DOHH2 (cell line): ENCODE measurements around the gene SP1.
"Not testable (repeated sequence)": the region's sequence is repeated elsewhere in the genome, so short reads cannot be mapped to it uniquely, and the experiment has no call there.

Experiments
- H3F3A ChIP-seq: fragments of 200-600 bp; sonication (generic), shearing (Covaris generic); 2 replicates; pipeline ENCODE4 v1.6.0; 2016; ENCODE audit warnings: antibody characterized with exemption, mild to moderate bottlenecking; ENCODE audit not compliant: control insufficient read depth, insufficient read depth
- H3K27ac ChIP-seq: fragments of 200-600 bp; sonication (generic); 2 replicates; pipeline ENCODE4 v1.5.1; 2014; ENCODE audit warnings: low read depth, mild to moderate bottlenecking, low read length, moderate library complexity
- H3K27me3 ChIP-seq: fragments of 200-600 bp; sonication (generic); 2 replicates; pipeline ENCODE4 v1.6.1; 2014; ENCODE audit warnings: mild to moderate bottlenecking, low read length, mixed read lengths; ENCODE audit not compliant: control insufficient read depth
- H3K36me3 ChIP-seq: fragments of 200-600 bp; sonication (generic); 2 replicates; pipeline ENCODE4 v1.6.1; 2014; ENCODE audit warnings: mild to moderate bottlenecking, low read length, moderate library complexity, mixed read lengths; ENCODE audit not compliant: control insufficient read depth
- H3K4me1 ChIP-seq: fragments of 200-600 bp; sonication (generic); 2 replicates; pipeline ENCODE4 v1.6.1; 2014; ENCODE audit warnings: mild to moderate bottlenecking, low read length, mixed read lengths; ENCODE audit not compliant: control insufficient read depth
- H3K4me2 ChIP-seq: fragments of 200-600 bp; sonication (generic); 2 replicates; pipeline ENCODE4 v1.6.0; 2014; ENCODE audit warnings: mild to moderate bottlenecking, low read length, moderate library complexity
- H3K4me3 ChIP-seq: fragments of 200-600 bp; sonication (generic); 2 replicates; pipeline ENCODE4 v1.5.1; 2014; ENCODE audit warnings: mild to moderate bottlenecking, low read length, mixed read lengths
- H3K79me2 ChIP-seq: fragments of 200-600 bp; sonication (generic); 2 replicates; pipeline ENCODE4 v1.6.1; 2014; ENCODE audit warnings: mild to moderate bottlenecking, low read length, mixed read lengths; ENCODE audit not compliant: control insufficient read depth
- H3K9me2 ChIP-seq: fragments of 200-600 bp; sonication (generic); replicated peaks from 2 replicates; pipeline ENCODE4 v1.6.1; 2014; ENCODE audit warnings: mild to moderate bottlenecking, low read length, mixed read lengths; ENCODE audit not compliant: control insufficient read depth
- H3K9me3 ChIP-seq: fragments of 200-600 bp; sonication (generic); 2 replicates; pipeline ENCODE4 v1.6.1; 2014; ENCODE audit warnings: antibody characterized with exemption, low read length, mixed read lengths; ENCODE audit not compliant: control insufficient read depth, insufficient read depth
- H4K20me1 ChIP-seq: fragments of 200-600 bp; sonication (generic); 2 replicates; pipeline ENCODE4 v1.6.0; 2014; ENCODE audit warnings: low read depth, mild to moderate bottlenecking, antibody characterized with exemption, low read length, moderate library complexity; ENCODE audit not compliant: control insufficient read depth, insufficient read depth
- CTCF ChIP-seq: fragments of 200-600 bp; sonication (generic); IDR thresholded peaks from one replicate; pipeline ENCODE4 v1.5.1; 2014; ENCODE audit warnings: antibody characterized with exemption, mild to moderate bottlenecking, low read depth, low read length; ENCODE audit not compliant: poor library complexity, severe bottlenecking
- EZH2phosphoT487 ChIP-seq: fragments of 200-600 bp; sonication (generic); IDR thresholded peaks from 2 replicates; pipeline ENCODE4 v1.6.1; 2017; ENCODE audit warnings: borderline replicate concordance, mild to moderate bottlenecking, antibody characterized with exemption, low read length, moderate library complexity, mixed read lengths

Gene SP1

GRCh38 chr12:53418221-53418620, 38.2 kb downstream of the SP1 start:
- H3K79me2 ChIP-seq, result no peaks in the 10 kb centered on the region
- peaks cover 66% of the 10 kb centered on the region for H3K4me1 ChIP-seq
- H3K27me3 ChIP-seq, result no peaks in the 10 kb centered on the region
- no peaks in the 10 kb centered on the region for H4K20me1 ChIP-seq
- no peak for TF ChIP-seq CTCF
- TF ChIP-seq EZH2phosphoT487, result no peak
- H3K4me2 ChIP-seq, result no peak overlapping the region
- peaks cover 6% of the 10 kb centered on the region; the same call in 1 of the 2 replicates for H3K36me3 ChIP-seq
- no peak overlapping the region for H3K27ac ChIP-seq
- H3K4me3 ChIP-seq, result peak overlapping the region; percentile 54; the same call in 1 of the 2 replicates
- no peaks in the 10 kb centered on the region for H3K9me3 ChIP-seq
- H3F3A ChIP-seq, result peaks cover 12% of the 10 kb centered on the region
- no peaks in the 10 kb centered on the region for H3K9me2 ChIP-seq

GRCh38 chr12:53419756-53420155, 39.8 kb downstream of the SP1 start:
- Histone ChIP-seq H3K9me2 (no peaks in the 10 kb centered on the region), H3K79me2 (no peaks in the 10 kb centered on the region), H4K20me1 (no peaks in the 10 kb centered on the region), H3K36me3 (no peaks in the 10 kb centered on the region), H3K4me3 (no peak overlapping the region), H3F3A (peaks cover 8% of the 10 kb centered on the region), H3K4me2 (no peak overlapping the region), H3K27ac (no peak overlapping the region), H3K9me3 (no peaks in the 10 kb centered on the region), H3K27me3 (no peaks in the 10 kb centered on the region), H3K4me1 (peaks cover 55% of the 10 kb centered on the region)
- TF ChIP-seq CTCF, result no peak
- no peak for TF ChIP-seq EZH2phosphoT487

- H3K79me2 ChIP-seq, H3K9me2 ChIP-seq, H3K36me3 ChIP-seq, H4K20me1 ChIP-seq, H3K4me2 ChIP-seq, H3K27me3 ChIP-seq, H3K4me3 ChIP-seq, H3K27ac ChIP-seq, H3K9me3 ChIP-seq, H3F3A ChIP-seq: not testable (repeated sequence)
- H3K4me1 ChIP-seq, result peaks cover 31% of the 10 kb centered on the region
These were observed 42.3 kb downstream of the SP1 start for GRCh38 chr12:53422247-53422646.

- H3K4me1 ChIP-seq, result peaks cover 18% of the 10 kb centered on the region
- TF ChIP-seq EZH2phosphoT487 (no peak), CTCF (no peak)
- no peaks in the 10 kb centered on the region for H3K9me2 ChIP-seq
- no peaks in the 10 kb centered on the region for H3K79me2 ChIP-seq
- no peaks in the 10 kb centered on the region for H3K36me3 ChIP-seq
- no peak within 1 kb of the TSS for H3K4me2 ChIP-seq
- no peak within 1 kb of the TSS for H3K4me3 ChIP-seq
- no peaks in the 10 kb centered on the region for H3K27me3 ChIP-seq
- H3K9me3 ChIP-seq, result no peaks in the 10 kb centered on the region
- no peaks in the 10 kb centered on the region for H4K20me1 ChIP-seq
- peaks cover 2% of the 10 kb centered on the region; the same call in 1 of the 2 replicates for H3F3A ChIP-seq
- H3K27ac ChIP-seq, result no peak within 1 kb of the TSS
These were observed 43.6 kb downstream of the SP1 start, which contains the start of gene AMHR2 for GRCh38 chr12:53423597-53423996. TSS of gene AMHR2 (plus strand) at chr12:53423855. CDS start at chr12:53423935, 80 bp downstream.
